ENCODE measurements around the gene PDIK1L. TPM values are rescaled to one million over a fixed set of nuclear protein-coding genes. Genes with fewer than 3 reads are reported as not detected.

PDIK1L gene
- total RNA-seq, 1 donor from 2014 or later, result 3.1 TPM

DNA sequence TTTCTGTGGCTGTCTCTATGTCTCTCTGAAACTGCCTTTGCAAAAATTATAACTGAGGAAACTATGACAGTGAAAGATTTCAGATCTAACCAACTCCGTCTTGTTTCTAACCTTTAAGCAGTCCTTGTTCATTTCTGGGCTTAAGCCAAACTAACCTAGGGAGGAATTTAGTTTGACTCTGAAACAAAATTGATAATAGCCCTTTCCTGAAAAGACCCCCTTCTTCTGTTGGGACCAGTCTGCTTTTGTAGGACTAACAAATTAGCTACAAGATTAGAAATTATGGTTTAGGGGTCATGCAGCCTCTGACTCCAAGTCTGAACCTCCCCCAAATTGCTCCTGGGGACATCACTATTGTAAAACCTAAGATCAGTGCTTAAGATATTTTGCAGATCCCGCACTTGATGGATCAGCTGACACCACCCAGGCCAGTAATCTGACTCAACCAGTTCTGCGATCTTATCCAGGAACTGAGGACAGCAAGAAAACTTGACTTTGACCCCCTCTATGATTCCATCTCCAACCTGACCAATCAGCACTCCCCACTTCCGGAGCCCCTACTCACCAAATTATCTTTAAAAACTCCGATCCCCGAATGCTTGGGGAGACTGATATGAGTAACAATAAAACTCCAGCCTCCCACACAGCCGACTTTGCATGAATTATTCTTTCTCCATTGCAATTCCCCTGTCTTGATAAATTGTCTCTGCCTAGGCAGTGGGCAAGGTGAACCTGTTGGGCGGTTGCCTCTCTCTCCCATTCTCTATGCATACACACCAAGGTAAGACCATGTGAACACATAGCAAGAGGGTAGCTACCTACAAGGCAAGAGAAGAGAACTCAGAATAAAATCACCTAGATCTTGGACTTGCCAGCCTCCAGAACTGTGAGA, 33.1 kb upstream of the PDIK1L start:
- H3K36me3 Mint-ChIP-seq (ENCODE audit: low read depth, unreplicated experiment), result no peaks in the 10 kb centered on the region
- no peak overlapping the region for H3K9ac ChIP-seq (ENCODE audit: low read length)
- H2AFZ ChIP-seq (ENCODE audit: low read depth, low read length), result no peak overlapping the region
- H3K27ac Mint-ChIP-seq (ENCODE audit: unreplicated experiment), result no peak overlapping the region
- H3K9me3 Mint-ChIP-seq (ENCODE audit: unreplicated experiment), result no peaks in the 10 kb centered on the region
- peaks cover 8% of the 10 kb centered on the region for H3K27me3 ChIP-seq (ENCODE audit: insufficient read depth, low read length)
- no peaks in the 10 kb centered on the region for H3K4me1 Mint-ChIP-seq (ENCODE audit: low read depth, unreplicated experiment)
- no peaks in the 10 kb centered on the region for H3K79me2 ChIP-seq (ENCODE audit: insufficient read depth, low read length)
- H3K4me3 Mint-ChIP-seq (ENCODE audit: unreplicated experiment), result no peak overlapping the region
- H3K27me3 Mint-ChIP-seq (ENCODE audit: low read depth, unreplicated experiment), result peaks cover 27% of the 10 kb centered on the region
- no peak overlapping the region for H3K27ac ChIP-seq (ENCODE audit: low read depth, low read length)
- FAIRE-seq, result no peak
- H4K20me1 ChIP-seq (ENCODE audit: insufficient read depth, low read length), result no peaks in the 10 kb centered on the region
- H3K4me2 ChIP-seq (ENCODE audit: low read length), result no peak overlapping the region
- TF ChIP-seq CTCF (IDR thresholded peaks at IDR 0.05; ENCODE audit: insufficient read depth, low read depth, low read length), result no peak
- no peak for TF ChIP-seq EZH2 (IDR thresholded peaks at IDR 0.05; ENCODE audit: insufficient read depth, low read length)
- H3K4me1 ChIP-seq (ENCODE audit: insufficient read depth, low read length), result no peaks in the 10 kb centered on the region
- DNase-seq (ENCODE audit: low read depth), result no peak
- H3K9me3 ChIP-seq (ENCODE audit: insufficient read depth, low read depth, low read length), result no peaks in the 10 kb centered on the region
- H3K36me3 ChIP-seq (ENCODE audit: insufficient read depth, low read length), result no peaks in the 10 kb centered on the region
- H3K4me3 ChIP-seq (ENCODE audit: insufficient read depth, low read depth, low read length), result no peak overlapping the region

- H3K27ac ChIP-seq (ENCODE audit: low read depth, low read length), result no peak overlapping the region
- no peak for FAIRE-seq
- H3K4me3 Mint-ChIP-seq (ENCODE audit: unreplicated experiment), result no peak overlapping the region
Observed at GRCh38 chr1:26079178-26079563, 32.5 kb upstream of the PDIK1L start.

More at GRCh38 chr1:26079178-26079563, 32.5 kb upstream of the PDIK1L start:
- H3K4me1 Mint-ChIP-seq (ENCODE audit: low read depth, unreplicated experiment), result no peaks in the 10 kb centered on the region
- no peak for DNase-seq (ENCODE audit: low read depth)
- no peak overlapping the region for H3K27ac Mint-ChIP-seq (ENCODE audit: unreplicated experiment)
- Histone ChIP-seq H3K9me3 (ENCODE audit: insufficient read depth, low read depth, low read length) (no peaks in the 10 kb centered on the region), H4K20me1 (ENCODE audit: insufficient read depth, low read length) (no peaks in the 10 kb centered on the region), H3K4me3 (ENCODE audit: insufficient read depth, low read depth, low read length) (no peak overlapping the region), H3K27me3 (ENCODE audit: insufficient read depth, low read length) (peaks cover 11% of the 10 kb centered on the region), H2AFZ (ENCODE audit: low read depth, low read length) (no peak overlapping the region), H3K36me3 (ENCODE audit: insufficient read depth, low read length) (no peaks in the 10 kb centered on the region), H3K79me2 (ENCODE audit: insufficient read depth, low read length) (no peaks in the 10 kb centered on the region), H3K9ac (ENCODE audit: low read length) (no peak overlapping the region), H3K4me2 (ENCODE audit: low read length) (no peak overlapping the region), H3K4me1 (ENCODE audit: insufficient read depth, low read length) (no peaks in the 10 kb centered on the region)
- peaks cover 32% of the 10 kb centered on the region for H3K27me3 Mint-ChIP-seq (ENCODE audit: low read depth, unreplicated experiment)
- no peaks in the 10 kb centered on the region for H3K9me3 Mint-ChIP-seq (ENCODE audit: unreplicated experiment)
- no peak for TF ChIP-seq EZH2 (IDR thresholded peaks at IDR 0.05; ENCODE audit: insufficient read depth, low read length)
- TF ChIP-seq CTCF (IDR thresholded peaks at IDR 0.05; ENCODE audit: insufficient read depth, low read depth, low read length), result no peak
- no peaks in the 10 kb centered on the region for H3K36me3 Mint-ChIP-seq (ENCODE audit: low read depth, unreplicated experiment)
